T-helper 1 cell treated with Interleukin-12 subunit alpha and Interleukin-12 subunit beta and Interleukin-4 antibody, amounts not matched to agents 30 μg/mL and 1 μg/mL, for 36 hours (primary cell): ENCODE data around the gene COL18A1.
"Not testable (repeated sequence)": the region's sequence is repeated elsewhere in the genome, so short reads cannot be mapped to it uniquely, and the experiment has no call there.

Source experiments
- H3K27ac Mint-ChIP-seq: one replicate; pipeline ENCODE4 v1.8.0; 2021; ENCODE audit warnings: mild to moderate bottlenecking, mixed read lengths
- H3K27me3 Mint-ChIP-seq: one replicate; pipeline ENCODE4 v1.8.0; 2021; ENCODE audit warnings: low read depth, mixed read lengths
- H3K36me3 Mint-ChIP-seq: one replicate; pipeline ENCODE4 v1.8.0; 2021; ENCODE audit warnings: low read depth, mixed read lengths
- H3K4me1 Mint-ChIP-seq: one replicate; pipeline ENCODE4 v1.8.0; 2021; ENCODE audit warnings: low read depth, mixed read lengths
- H3K4me3 Mint-ChIP-seq: one replicate; pipeline ENCODE4 v1.8.0; 2021; ENCODE audit warnings: mild to moderate bottlenecking, moderate library complexity, mixed read lengths
- H3K9me3 Mint-ChIP-seq: one replicate; pipeline ENCODE4 v1.8.0; 2021; ENCODE audit warnings: mixed read lengths

COL18A1 gene

GRCh38 chr21:45503226-45503625 is 98.3 kb downstream of the COL18A1 start:
- H3K27me3 Mint-ChIP-seq, H3K4me3 Mint-ChIP-seq, H3K27ac Mint-ChIP-seq, H3K9me3 Mint-ChIP-seq, H3K36me3 Mint-ChIP-seq, H3K4me1 Mint-ChIP-seq: not testable (repeated sequence)

- H3K4me1 Mint-ChIP-seq: peaks cover 2% of the 10 kb centered on the region
These were observed 99.1 kb downstream of the COL18A1 start for GRCh38 chr21:45504021-45504515.

GRCh38 chr21:45504516-45505415 is 99.8 kb downstream of the COL18A1 start:
- Mint-ChIP-seq H3K27ac (no peak overlapping the region), H3K36me3 (no peaks in the 10 kb centered on the region), H3K4me3 (no peak overlapping the region), H3K9me3 (no peaks in the 10 kb centered on the region), H3K4me1 (peaks cover 2% of the 10 kb centered on the region), H3K27me3 (no peaks in the 10 kb centered on the region)

More at GRCh38 chr21:45504021-45504515, 99.1 kb downstream of the COL18A1 start:
- no peaks in the 10 kb centered on the region for H3K36me3 Mint-ChIP-seq
- no peaks in the 10 kb centered on the region for H3K9me3 Mint-ChIP-seq
- H3K27me3 Mint-ChIP-seq: no peaks in the 10 kb centered on the region
- H3K27ac Mint-ChIP-seq: no peak overlapping the region
- H3K4me3 Mint-ChIP-seq: no peak overlapping the region

GRCh38 chr21:45505416-45506021 is 100.6 kb downstream of the COL18A1 start:
- H3K36me3 Mint-ChIP-seq: no peaks in the 10 kb centered on the region

GRCh38 chr21:45506241-45506817 is 101.4 kb downstream of the COL18A1 start:
- H3K9me3 Mint-ChIP-seq: no peaks in the 10 kb centered on the region
- no peaks in the 10 kb centered on the region for H3K27me3 Mint-ChIP-seq
- H3K36me3 Mint-ChIP-seq: no peaks in the 10 kb centered on the region
- no peak overlapping the region for H3K27ac Mint-ChIP-seq
- no peak overlapping the region for H3K4me3 Mint-ChIP-seq
- H3K4me1 Mint-ChIP-seq: peaks cover under 1% of the 10 kb centered on the region

More at GRCh38 chr21:45505416-45506021, 100.6 kb downstream of the COL18A1 start:
- H3K9me3 Mint-ChIP-seq: no peaks in the 10 kb centered on the region
- H3K4me1 Mint-ChIP-seq: no peaks in the 10 kb centered on the region
- H3K27me3 Mint-ChIP-seq: no peaks in the 10 kb centered on the region
- H3K4me3 Mint-ChIP-seq: no peak overlapping the region
- peak overlapping the region; percentile 15 for H3K27ac Mint-ChIP-seq

- no peaks in the 10 kb centered on the region for H3K9me3 Mint-ChIP-seq
These were observed 102.0 kb downstream of the COL18A1 start for GRCh38 chr21:45506836-45507522.

GRCh38 chr21:45507523-45507875 is 102.5 kb downstream of the COL18A1 start:
- peak overlapping the region; percentile 62 for H3K27ac Mint-ChIP-seq
- no peaks in the 10 kb centered on the region for H3K9me3 Mint-ChIP-seq
- H3K4me3 Mint-ChIP-seq: no peak overlapping the region
- H3K27me3 Mint-ChIP-seq: no peaks in the 10 kb centered on the region
- H3K36me3 Mint-ChIP-seq: no peaks in the 10 kb centered on the region
- H3K4me1 Mint-ChIP-seq: peaks cover 3% of the 10 kb centered on the region

More at GRCh38 chr21:45506836-45507522, 102.0 kb downstream of the COL18A1 start:
- Mint-ChIP-seq H3K27ac (no peak overlapping the region), H3K4me1 (peaks cover 3% of the 10 kb centered on the region), H3K36me3 (no peaks in the 10 kb centered on the region), H3K4me3 (no peak overlapping the region), H3K27me3 (no peaks in the 10 kb centered on the region)

GRCh38 chr21:45507888-45508508 is 103.0 kb downstream of the COL18A1 start:
- Mint-ChIP-seq H3K27me3 (no peaks in the 10 kb centered on the region), H3K4me3 (no peak overlapping the region), H3K36me3 (no peaks in the 10 kb centered on the region), H3K4me1 (peaks cover 5% of the 10 kb centered on the region), H3K27ac (peak overlapping the region; percentile 62), H3K9me3 (no peaks in the 10 kb centered on the region)

- Mint-ChIP-seq H3K27me3 (no peaks in the 10 kb centered on the region), H3K4me1 (peaks cover 5% of the 10 kb centered on the region), H3K9me3 (no peaks in the 10 kb centered on the region), H3K27ac (peak overlapping the region; percentile 31), H3K36me3 (peaks cover 2% of the 10 kb centered on the region), H3K4me3 (no peak overlapping the region)
These were observed 103.9 kb downstream of the COL18A1 start for GRCh38 chr21:45508607-45509565.

GRCh38 chr21:45509566-45510465 is 104.9 kb downstream of the COL18A1 start:
- no peak overlapping the region for H3K27ac Mint-ChIP-seq
- peaks cover 5% of the 10 kb centered on the region for H3K4me1 Mint-ChIP-seq
- peaks cover 2% of the 10 kb centered on the region for H3K36me3 Mint-ChIP-seq
- no peak overlapping the region for H3K4me3 Mint-ChIP-seq
- H3K9me3 Mint-ChIP-seq: no peaks in the 10 kb centered on the region
- no peaks in the 10 kb centered on the region for H3K27me3 Mint-ChIP-seq

- H3K4me3 Mint-ChIP-seq: no peak overlapping the region
- H3K4me1 Mint-ChIP-seq: peaks cover 5% of the 10 kb centered on the region
- no peaks in the 10 kb centered on the region for H3K9me3 Mint-ChIP-seq
- peaks cover 2% of the 10 kb centered on the region for H3K36me3 Mint-ChIP-seq
- H3K27ac Mint-ChIP-seq: no peak overlapping the region
- no peaks in the 10 kb centered on the region for H3K27me3 Mint-ChIP-seq
These were observed 105.5 kb downstream of the COL18A1 start for GRCh38 chr21:45510466-45510955.

GRCh38 chr21:45511007-45511406 is 106.0 kb downstream of the COL18A1 start:
- Mint-ChIP-seq H3K9me3 (no peaks in the 10 kb centered on the region), H3K4me1 (peaks cover 5% of the 10 kb centered on the region), H3K27me3 (no peaks in the 10 kb centered on the region), H3K27ac (no peak overlapping the region), H3K4me3 (no peak overlapping the region), H3K36me3 (peaks cover 2% of the 10 kb centered on the region)
